GM12874 (cell line): ENCODE measurements around the gene DYNC1LI1.

Experiments
- CTCF ChIP-seq: IDR thresholded peaks from 2 replicates; pipeline ENCODE4 v1.5.1; 2011; ENCODE audit warnings: low read depth, mild to moderate bottlenecking, control low read depth, low read length, moderate library complexity; ENCODE audit not compliant: insufficient read depth

Gene DYNC1LI1

DNA sequence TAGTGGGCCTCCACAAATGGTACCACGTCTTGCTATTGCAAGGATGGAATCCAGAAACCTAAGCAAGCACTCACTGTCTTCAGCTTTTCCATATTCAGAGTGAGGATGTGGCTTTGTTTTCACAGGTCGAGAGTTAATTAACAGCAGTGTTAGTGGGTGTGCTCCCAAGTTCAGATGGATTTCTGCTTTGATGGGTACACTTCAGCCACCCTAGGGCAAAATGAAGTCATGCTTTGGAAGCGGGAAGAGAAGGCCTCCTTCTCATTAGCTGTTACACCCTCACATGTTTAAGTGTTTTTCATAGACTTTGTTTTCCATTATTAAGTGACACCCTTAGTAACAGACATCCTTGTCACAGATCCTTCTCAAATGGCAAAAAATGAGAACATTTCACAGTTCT is 36.3 kb upstream of the DYNC1LI1 start:
- no peak for TF ChIP-seq CTCF

- TF ChIP-seq CTCF, result no peak
Observed at GRCh38 chr3:32606277-32606676, 35.6 kb upstream of the DYNC1LI1 start.

DNA sequence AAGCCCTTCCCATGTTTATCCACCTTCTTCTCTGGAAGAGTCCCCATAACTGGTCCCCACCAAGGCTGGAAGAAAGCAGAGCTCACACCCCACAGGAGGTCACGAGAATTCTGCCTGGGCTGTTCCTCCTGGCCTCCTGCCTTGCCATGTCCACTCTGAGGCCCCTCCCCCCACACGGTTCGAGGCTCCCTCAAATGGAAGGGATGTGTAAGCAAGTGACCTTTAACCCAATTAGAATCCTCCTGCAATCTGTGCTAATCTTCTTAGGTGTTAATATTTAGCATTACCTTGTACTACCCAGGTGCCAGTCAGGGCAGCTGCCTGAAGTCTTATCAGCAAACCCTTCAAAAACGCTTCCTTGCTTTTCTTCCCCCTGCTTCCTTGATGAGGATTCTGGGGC is 32.4 kb upstream of the DYNC1LI1 start:
- TF ChIP-seq CTCF, result no peak

DNA sequence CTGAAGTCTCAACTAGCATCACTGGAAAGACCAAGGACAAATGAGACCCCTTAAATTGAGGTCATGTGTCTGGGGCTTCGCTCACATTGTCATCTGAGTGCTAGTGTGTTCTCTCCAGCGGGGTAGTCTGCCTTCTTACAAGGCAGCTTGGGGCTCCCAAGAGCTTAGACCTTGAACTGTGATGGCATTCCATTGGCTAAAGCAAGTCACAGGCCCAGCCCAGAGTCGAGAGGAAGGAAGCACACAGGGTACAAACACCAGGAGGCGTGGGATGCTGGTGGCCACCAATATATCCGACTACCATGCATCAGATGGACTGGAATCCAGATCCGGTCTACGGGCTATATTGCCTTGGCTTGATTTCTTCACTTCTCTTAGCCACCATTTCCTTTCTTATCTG is 31.5 kb upstream of the DYNC1LI1 start:
- TF ChIP-seq CTCF, result no peak

DNA sequence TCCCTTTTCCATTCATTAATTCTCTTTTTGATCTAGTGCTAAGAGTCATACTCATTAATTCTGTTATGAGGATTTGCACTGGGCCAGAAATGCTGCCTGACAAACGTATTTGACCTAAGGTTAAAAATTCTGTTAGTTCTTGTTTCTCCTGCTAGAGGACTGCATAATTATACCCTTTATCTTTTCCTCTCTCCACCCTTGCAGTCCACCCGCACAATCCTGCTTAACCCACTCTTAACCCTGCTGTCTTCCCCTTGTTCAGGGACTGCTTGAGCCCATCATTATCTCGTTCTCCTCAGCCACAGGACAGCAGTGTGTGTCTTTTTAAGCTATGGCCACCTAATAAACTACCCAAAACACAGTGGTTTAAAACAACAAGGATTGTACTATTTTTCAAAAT is 31.1 kb upstream of the DYNC1LI1 start:
- TF ChIP-seq CTCF, result no peak

DNA sequence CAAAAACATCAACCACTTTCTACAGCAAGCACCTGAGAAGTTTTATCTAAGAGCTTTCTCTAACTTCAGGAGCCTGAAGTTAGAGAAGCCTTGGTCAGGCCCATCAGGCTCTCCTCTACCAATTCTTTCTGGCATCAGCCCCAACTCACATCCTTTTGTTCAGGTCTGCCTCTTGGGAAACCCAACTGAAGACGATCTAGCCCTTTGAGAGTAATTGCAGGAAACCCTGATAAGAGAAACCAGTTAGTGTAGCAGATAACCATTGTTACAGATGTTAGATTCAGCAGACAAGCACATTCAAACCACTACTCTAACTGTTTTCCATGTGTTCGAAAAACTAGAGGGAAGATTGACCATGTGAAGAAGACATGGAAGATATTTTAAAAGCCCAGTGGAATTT is 27.0 kb upstream of the DYNC1LI1 start:
- no peak for TF ChIP-seq CTCF

- no peak for TF ChIP-seq CTCF
Observed at GRCh38 chr3:32596909-32597369, 26.3 kb upstream of the DYNC1LI1 start.
